Stimulated activated CD8-positive, alpha-beta memory T cell treated with anti-CD3 and anti-CD28 coated beads, Interleukin-12 subunit alpha, Interleukin-12 subunit beta, amount 100 ng/mL, for 1 hour (primary cell): ENCODE results near the gene LRIG1.

Experiments
- DNase-seq: peaks from one replicate; pipeline ENCODE4 v3.0.0-alpha.2; 2020; ENCODE audit warnings: low read depth

LRIG1 gene

DNA sequence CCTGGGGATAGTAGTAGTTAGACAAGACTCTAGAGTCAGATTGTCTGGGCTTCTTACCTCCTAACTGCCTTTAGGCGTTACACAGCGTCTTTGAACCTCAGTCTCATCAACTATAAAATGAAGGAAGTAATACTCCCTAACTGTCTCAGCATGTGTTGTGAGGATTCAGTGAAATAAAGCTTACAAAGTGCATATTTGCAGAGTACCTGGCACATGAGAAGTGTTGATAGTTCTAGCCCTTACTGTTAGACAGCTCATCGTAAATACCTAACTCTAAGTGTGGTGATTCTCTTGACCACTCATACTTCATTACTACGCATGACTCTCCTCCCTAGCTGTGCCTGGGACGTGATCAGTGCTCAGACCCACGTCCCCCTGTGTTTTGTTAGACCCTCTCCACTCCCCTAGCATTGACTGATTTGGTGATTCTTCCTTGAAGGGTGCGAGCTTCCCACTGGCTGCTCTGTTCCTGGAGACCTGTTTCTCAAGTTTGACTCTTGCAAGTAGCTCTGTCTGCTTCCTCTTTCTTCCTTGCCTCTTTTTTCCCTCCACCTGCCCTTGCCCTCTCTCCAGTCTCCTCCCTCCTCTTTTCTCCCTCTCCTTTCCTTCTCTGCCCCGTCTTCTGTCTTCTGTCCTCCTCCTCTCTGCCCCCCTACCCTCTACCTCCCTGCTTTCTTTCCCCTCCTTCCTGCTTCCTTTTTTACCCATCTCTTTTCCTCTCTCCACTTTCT lies 155.8 kb downstream of the LRIG1 start:
- no peak for DNase-seq

DNA sequence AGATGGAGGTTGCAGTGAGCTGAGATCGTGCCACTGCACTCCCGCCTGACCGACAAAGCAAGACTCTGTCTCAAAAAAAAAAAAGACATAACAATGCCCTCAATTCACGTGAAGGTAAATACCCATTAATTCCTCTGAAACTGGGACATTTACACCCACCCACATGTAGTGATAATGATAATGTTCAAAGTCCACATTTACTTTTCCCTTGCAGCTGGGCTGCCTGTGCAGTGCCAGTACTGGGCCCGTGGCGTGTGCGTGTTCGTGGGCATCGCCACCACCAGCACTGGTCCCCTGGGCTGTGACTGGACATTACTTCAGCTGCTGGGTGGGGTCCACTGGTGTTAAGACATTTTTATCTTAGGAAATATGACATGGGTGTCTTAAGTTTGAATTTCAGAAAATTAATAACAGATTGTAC lies 156.4 kb downstream of the LRIG1 start:
- no peak for DNase-seq

DNA sequence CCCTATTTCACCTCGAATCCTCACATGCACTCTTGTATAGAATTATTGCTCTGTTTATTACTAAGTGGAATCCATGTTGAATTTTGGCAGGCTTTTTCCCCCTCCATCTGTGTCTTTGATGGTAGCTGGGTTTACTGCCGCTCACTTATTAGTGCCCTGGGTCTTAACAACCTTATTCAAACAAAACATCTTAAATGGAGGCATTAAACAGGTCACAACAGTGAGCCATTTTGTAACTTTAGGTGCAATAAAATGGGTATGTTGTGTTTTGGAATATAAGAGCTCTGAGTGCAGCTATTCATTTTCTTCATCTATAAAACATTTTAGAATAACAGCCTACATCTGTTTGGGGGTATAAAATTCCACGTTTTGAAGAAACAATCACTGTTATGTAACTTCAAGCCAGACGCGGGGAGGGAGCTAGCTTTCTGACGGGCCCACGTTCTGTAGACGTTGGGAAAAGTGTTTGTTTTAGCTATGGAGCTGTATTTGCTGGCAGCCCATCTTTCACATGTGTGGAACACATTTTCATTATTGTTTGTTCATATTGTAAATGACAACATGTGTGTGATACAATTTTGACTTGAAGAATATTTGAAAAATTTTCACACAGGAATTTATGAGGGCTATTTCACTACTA lies 158.0 kb downstream of the LRIG1 start:
- no peak for DNase-seq

DNA sequence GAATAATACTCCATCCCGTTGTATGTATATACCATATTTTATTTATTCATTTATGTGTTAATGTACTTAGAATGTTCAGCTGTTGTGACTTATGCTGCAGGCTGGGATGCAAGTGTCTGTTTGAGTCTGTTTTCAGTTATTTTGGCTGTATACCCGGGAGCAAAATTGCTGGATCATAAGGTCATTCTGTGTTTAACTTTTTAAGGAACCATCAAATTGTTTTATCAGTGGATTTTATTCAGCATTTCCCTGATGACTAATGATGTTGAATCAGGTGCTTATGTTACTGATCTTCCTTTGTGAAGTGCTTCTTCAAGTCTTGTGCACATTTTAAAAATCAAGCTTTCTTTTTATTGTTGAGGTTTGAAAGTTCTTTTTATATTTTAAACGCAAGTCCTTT lies 161.9 kb downstream of the LRIG1 start:
- DNase-seq = no peak

DNA sequence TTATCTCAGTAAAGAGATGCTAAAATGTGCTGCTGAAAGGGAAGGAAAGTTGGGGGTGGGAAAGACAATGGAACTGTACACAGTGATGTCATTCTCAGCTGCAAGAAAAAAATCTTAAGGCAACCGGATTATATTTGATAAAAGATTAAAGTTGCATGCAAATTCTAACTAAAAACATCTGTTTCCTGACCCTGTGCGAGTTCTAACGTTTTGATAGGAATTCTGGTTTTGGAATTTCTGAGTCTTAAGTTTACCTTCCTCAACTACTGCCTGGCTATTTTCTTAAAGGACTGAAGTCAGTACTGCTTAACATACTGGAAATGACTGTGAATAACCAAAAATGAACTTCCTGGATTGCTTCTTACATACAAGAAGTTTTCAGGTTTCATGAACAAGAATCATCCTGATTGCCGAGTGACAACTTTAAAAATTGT lies 164.5 kb downstream of the LRIG1 start:
- DNase-seq = no peak

DNA sequence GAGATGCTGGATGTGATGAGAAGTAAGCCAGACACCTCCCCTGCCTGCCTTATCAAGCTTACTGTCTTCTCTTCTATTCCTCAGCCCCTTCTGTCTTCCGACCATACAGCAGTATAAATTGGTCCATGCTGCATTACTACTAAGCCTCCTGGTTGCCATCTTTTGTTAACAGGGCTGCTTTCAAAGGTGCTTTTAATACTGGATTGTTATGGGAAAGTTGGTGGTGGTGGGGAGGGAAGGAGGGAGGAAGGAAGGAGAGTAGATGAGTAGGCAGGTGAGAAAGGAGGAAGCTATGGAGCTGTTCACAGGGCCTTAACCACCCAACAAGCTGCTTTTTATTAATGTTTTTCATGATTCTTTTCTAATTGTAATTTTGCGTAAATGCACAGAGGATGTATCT lies 165.2 kb downstream of the LRIG1 start:
- no peak for DNase-seq
